ENCODE data around the gene ARF1.

DNA sequence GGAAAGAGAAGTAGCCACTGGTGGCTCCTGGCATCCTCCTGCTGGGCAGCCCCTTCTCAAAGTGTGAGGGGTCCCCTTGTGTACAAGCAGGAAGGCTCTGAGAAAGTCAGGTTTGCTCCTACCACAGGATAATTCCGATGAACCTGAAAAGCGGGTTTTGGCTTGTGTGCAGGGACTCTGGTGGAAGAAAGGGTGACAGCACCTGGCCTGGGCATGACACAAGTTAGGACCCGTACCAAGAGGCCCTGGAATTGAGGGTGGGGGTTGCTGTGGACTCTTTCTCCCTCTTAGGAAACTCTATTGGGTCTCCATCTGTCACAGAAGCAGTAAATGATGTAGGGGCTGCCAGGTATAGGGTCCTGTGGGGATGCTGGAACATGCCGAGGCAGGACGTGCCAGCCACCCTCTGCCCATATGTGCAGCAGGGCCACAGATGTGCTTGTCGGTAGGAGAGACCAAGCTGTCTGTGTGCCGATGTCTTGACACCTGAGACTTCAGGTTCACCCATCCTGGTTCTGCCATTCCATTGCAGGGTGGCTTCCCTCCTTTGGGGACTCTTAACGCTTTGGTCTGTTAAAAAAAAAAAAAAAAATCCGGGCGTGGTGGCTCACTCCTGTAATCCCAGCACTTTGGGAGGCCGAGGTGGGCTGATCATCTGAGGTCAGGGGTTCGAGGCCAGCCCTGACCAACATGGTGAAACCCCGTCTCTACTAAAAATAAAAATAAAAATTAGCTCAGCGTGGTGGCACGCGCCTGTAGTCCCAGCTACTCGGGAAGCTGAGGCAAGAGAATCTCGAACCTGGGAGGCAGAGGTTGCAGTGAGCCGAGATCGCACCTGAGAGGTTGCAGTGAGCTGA lies 10.8 kb downstream of the ARF1 start:
- no peak for TF ChIP-seq ZNF30 (CRISPR knock-in tag; IDR thresholded peaks at IDR 0.05)
- TF ChIP-seq, protein P1, sequence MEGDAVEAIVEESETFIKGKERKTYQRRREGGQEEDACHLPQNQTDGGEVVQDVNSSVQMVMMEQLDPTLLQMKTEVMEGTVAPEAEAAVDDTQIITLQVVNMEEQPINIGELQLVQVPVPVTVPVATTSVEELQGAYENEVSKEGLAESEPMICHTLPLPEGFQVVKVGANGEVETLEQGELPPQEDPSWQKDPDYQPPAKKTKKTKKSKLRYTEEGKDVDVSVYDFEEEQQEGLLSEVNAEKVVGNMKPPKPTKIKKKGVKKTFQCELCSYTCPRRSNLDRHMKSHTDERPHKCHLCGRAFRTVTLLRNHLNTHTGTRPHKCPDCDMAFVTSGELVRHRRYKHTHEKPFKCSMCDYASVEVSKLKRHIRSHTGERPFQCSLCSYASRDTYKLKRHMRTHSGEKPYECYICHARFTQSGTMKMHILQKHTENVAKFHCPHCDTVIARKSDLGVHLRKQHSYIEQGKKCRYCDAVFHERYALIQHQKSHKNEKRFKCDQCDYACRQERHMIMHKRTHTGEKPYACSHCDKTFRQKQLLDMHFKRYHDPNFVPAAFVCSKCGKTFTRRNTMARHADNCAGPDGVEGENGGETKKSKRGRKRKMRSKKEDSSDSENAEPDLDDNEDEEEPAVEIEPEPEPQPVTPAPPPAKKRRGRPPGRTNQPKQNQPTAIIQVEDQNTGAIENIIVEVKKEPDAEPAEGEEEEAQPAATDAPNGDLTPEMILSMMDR (CRISPR knock-in tag; IDR thresholded peaks at IDR 0.05) = no peak
- no peak for TF ChIP-seq ZNF556 (CRISPR knock-in tag; IDR thresholded peaks at IDR 0.05; ENCODE audit: borderline replicate concordance)
- TF ChIP-seq ZNF280D (CRISPR knock-in tag; IDR thresholded peaks at IDR 0.05) = no peak
- TF ChIP-seq ZSCAN31 (CRISPR knock-in tag; IDR thresholded peaks at IDR 0.05; ENCODE audit: low read depth) = no peak
- TF ChIP-seq, protein P2, sequence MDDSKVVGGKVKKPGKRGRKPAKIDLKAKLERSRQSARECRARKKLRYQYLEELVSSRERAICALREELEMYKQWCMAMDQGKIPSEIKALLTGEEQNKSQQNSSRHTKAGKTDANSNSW (CRISPR knock-in tag; IDR thresholded peaks at IDR 0.05; ENCODE audit: borderline replicate concordance) = no peak
- TF ChIP-seq, protein P3, sequence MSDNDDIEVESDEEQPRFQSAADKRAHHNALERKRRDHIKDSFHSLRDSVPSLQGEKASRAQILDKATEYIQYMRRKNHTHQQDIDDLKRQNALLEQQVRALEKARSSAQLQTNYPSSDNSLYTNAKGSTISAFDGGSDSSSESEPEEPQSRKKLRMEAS (IDR thresholded peaks at IDR 0.05) = no peak
- no peak for TF ChIP-seq AKAP8 (CRISPR knock-in tag; IDR thresholded peaks at IDR 0.05)
